Neural cell (in vitro differentiated cells): Measurements from ENCODE around the gene HAS3.

Source experiments
- EP300 ChIP-seq: fragments of 450-650 bp; conservative IDR thresholded peaks from 2 replicates; pipeline ENCODE4 v1.6.1; 2014; ENCODE audit warnings: antibody characterized with exemption, mild to moderate bottlenecking, moderate library complexity; ENCODE audit not compliant: poor library complexity, severe bottlenecking
- EZH2 ChIP-seq: fragments of 200-600, 300-800 bp; shearing (Covaris generic), sonication (generic); IDR thresholded peaks from 2 replicates; pipeline ENCODE4 v1.6.1; 2014; ENCODE audit warnings: antibody characterized with exemption, low read length, borderline replicate concordance, mild to moderate bottlenecking; ENCODE audit not compliant: insufficient read depth, poor library complexity, severe bottlenecking
- MXI1 ChIP-seq: fragments of 450-650 bp; conservative IDR thresholded peaks from 2 replicates; pipeline ENCODE4 v1.6.1; 2014; ENCODE audit warnings: antibody characterized with exemption, mild to moderate bottlenecking; ENCODE audit not compliant: poor library complexity, severe bottlenecking
- POLR2AphosphoS5 ChIP-seq: IDR thresholded peaks from 2 replicates; pipeline ENCODE4 v1.6.1; 2012
- RAD21 ChIP-seq: fragments of 450-650 bp; conservative IDR thresholded peaks from 2 replicates; pipeline ENCODE4 v1.6.1; 2014; ENCODE audit warnings: antibody characterized with exemption, mild to moderate bottlenecking, moderate library complexity
- TF ChIP-seq, protein P1 (sequence below): IDR thresholded peaks from 2 replicates; pipeline ENCODE4 v1.6.1; 2012; ENCODE audit warnings: borderline replicate concordance
- TF ChIP-seq, protein P2 (sequence below): fragments of 450-650 bp; IDR thresholded peaks from 2 replicates; pipeline ENCODE4 v1.5.1; 2014; ENCODE audit warnings: antibody characterized with exemption, mild to moderate bottlenecking, moderate library complexity; ENCODE audit not compliant: poor library complexity, severe bottlenecking

DNA sequence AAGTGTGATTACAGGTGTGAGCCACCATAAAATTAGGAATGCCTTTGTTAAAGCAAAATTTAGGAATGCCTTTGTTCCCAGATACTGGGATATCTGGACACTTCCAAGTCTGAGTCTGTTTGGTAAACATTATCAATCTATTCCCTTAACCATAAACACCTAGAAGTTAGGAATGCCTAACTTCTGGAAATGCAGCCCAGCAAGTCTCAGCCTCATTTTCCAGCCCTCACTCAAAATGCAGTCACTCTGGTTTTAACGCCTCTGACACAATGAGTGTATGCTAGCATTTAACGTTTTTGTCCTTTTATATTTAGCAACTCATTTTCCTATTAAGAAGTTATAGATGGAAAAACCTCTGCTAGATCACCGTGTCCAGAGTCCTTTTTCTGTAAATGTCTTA lies 34.4 kb upstream of the HAS3 start:
- TF ChIP-seq POLR2AphosphoS5 (no peak), MXI1 (no peak), RAD21 (no peak), EP300 (no peak), EZH2 (no peak)
- TF ChIP-seq, protein P1, sequence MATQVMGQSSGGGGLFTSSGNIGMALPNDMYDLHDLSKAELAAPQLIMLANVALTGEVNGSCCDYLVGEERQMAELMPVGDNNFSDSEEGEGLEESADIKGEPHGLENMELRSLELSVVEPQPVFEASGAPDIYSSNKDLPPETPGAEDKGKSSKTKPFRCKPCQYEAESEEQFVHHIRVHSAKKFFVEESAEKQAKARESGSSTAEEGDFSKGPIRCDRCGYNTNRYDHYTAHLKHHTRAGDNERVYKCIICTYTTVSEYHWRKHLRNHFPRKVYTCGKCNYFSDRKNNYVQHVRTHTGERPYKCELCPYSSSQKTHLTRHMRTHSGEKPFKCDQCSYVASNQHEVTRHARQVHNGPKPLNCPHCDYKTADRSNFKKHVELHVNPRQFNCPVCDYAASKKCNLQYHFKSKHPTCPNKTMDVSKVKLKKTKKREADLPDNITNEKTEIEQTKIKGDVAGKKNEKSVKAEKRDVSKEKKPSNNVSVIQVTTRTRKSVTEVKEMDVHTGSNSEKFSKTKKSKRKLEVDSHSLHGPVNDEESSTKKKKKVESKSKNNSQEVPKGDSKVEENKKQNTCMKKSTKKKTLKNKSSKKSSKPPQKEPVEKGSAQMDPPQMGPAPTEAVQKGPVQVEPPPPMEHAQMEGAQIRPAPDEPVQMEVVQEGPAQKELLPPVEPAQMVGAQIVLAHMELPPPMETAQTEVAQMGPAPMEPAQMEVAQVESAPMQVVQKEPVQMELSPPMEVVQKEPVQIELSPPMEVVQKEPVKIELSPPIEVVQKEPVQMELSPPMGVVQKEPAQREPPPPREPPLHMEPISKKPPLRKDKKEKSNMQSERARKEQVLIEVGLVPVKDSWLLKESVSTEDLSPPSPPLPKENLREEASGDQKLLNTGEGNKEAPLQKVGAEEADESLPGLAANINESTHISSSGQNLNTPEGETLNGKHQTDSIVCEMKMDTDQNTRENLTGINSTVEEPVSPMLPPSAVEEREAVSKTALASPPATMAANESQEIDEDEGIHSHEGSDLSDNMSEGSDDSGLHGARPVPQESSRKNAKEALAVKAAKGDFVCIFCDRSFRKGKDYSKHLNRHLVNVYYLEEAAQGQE: no peak
- TF ChIP-seq, protein P2, sequence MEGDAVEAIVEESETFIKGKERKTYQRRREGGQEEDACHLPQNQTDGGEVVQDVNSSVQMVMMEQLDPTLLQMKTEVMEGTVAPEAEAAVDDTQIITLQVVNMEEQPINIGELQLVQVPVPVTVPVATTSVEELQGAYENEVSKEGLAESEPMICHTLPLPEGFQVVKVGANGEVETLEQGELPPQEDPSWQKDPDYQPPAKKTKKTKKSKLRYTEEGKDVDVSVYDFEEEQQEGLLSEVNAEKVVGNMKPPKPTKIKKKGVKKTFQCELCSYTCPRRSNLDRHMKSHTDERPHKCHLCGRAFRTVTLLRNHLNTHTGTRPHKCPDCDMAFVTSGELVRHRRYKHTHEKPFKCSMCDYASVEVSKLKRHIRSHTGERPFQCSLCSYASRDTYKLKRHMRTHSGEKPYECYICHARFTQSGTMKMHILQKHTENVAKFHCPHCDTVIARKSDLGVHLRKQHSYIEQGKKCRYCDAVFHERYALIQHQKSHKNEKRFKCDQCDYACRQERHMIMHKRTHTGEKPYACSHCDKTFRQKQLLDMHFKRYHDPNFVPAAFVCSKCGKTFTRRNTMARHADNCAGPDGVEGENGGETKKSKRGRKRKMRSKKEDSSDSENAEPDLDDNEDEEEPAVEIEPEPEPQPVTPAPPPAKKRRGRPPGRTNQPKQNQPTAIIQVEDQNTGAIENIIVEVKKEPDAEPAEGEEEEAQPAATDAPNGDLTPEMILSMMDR: no peak
